Neural progenitor cell (in vitro differentiated cells): ENCODE measurements around the gene FCER2. TPM values are rescaled to one million over a fixed set of nuclear protein-coding genes. Genes with fewer than 3 reads are reported as not detected.

Experiments
- DNase-seq: peaks from one replicate; pipeline ENCODE4 v3.0.0-alpha.2; 2016; ENCODE audit warnings: low spot score
- H2AFZ ChIP-seq: fragments of 200-600 bp; sonication (generic); replicated peaks from 2 replicates; pipeline ENCODE4 v1.6.1; 2016; ENCODE audit warnings: antibody characterized with exemption
- H3F3A ChIP-seq: fragments of 200-600 bp; sonication (generic); 2 replicates; pipeline ENCODE4 v1.6.1; 2016; ENCODE audit warnings: antibody characterized with exemption, low read depth
- H3K27ac ChIP-seq: fragments of 200-600 bp; sonication (generic); 2 replicates; pipeline ENCODE4 v1.5.1; 2016; ENCODE audit warnings: mild to moderate bottlenecking
- H3K27me3 ChIP-seq: fragments of 200-600 bp; sonication (generic); 2 replicates; pipeline ENCODE4 v1.6.1; 2016; ENCODE audit warnings: mild to moderate bottlenecking, moderate library complexity
- H3K36me3 ChIP-seq: fragments of 200-600 bp; sonication (generic); 2 replicates; pipeline ENCODE4 v1.5.1; 2016
- H3K4me1 ChIP-seq: fragments of 200-600 bp; sonication (generic); 2 replicates; pipeline ENCODE4 v1.6.1; 2016; ENCODE audit warnings: mixed run types
- H3K4me2 ChIP-seq: fragments of 200-600 bp; sonication (generic); 2 replicates; pipeline ENCODE4 v1.6.1; 2016
- H3K4me3 ChIP-seq: fragments of 200-600 bp; sonication (generic); 2 replicates; pipeline ENCODE4 v1.5.1; 2016
- H3K79me2 ChIP-seq: fragments of 200-600 bp; sonication (generic); 2 replicates; pipeline ENCODE4 v1.6.1; 2016; ENCODE audit warnings: low read depth
- H3K9ac ChIP-seq: fragments of 200-600 bp; sonication (generic); 2 replicates; pipeline ENCODE4 v1.6.1; 2016
- H3K9me3 ChIP-seq: fragments of 200-600 bp; sonication (generic); 2 replicates; pipeline ENCODE4 v1.5.1; 2016; ENCODE audit warnings: low read depth
- H4K20me1 ChIP-seq: fragments of 200-600 bp; sonication (generic); 2 replicates; pipeline ENCODE4 v1.6.1; 2016; ENCODE audit warnings: low read depth
- H3K27ac Mint-ChIP-seq: 3 replicates; pipeline ENCODE4 v1.8.0; 2021; ENCODE audit warnings: mixed read lengths
- H3K27me3 Mint-ChIP-seq: 2 replicates; pipeline ENCODE4 v1.8.0; 2022; ENCODE audit warnings: low read depth, mild to moderate bottlenecking, inconsistent platforms, moderate library complexity, mixed read lengths; ENCODE audit not compliant: insufficient read depth
- H3K36me3 Mint-ChIP-seq: 3 replicates; pipeline ENCODE4 v1.8.0; 2021; ENCODE audit warnings: mixed read lengths
- H3K4me1 Mint-ChIP-seq: 3 replicates; pipeline ENCODE4 v1.8.0; 2021; ENCODE audit warnings: mixed read lengths
- H3K4me3 Mint-ChIP-seq: 3 replicates; pipeline ENCODE4 v1.8.0; 2021; ENCODE audit warnings: mild to moderate bottlenecking, moderate library complexity, mixed read lengths
- H3K9me3 Mint-ChIP-seq: 3 replicates; pipeline ENCODE4 v1.8.0; 2020; ENCODE audit warnings: mixed read lengths
- CTCF ChIP-seq: fragments of 200-600 bp; sonication (generic); IDR thresholded peaks from 2 replicates; pipeline ENCODE4 v1.5.1; 2017; ENCODE audit warnings: antibody characterized with exemption, mild to moderate bottlenecking
- EZH2 ChIP-seq: fragments of 200-600 bp; sonication (generic); IDR thresholded peaks from 2 replicates; pipeline ENCODE4 v1.6.1; 2017; ENCODE audit warnings: antibody characterized with exemption, mild to moderate bottlenecking, moderate library complexity
- EZH2phosphoT487 ChIP-seq: fragments of 200-600 bp; sonication (generic); IDR thresholded peaks from 2 replicates; pipeline ENCODE4 v1.6.1; 2017; ENCODE audit warnings: antibody characterized with exemption
- total RNA-seq: library from RNA; depleted of rRNA; stranded (reverse); fragments of >200 nt; gene quantifications from 2 replicates; pipeline ENCODE4 v1.2.3, GENCODE V29; 2015; ENCODE audit warnings: low replicate concordance

FCER2 gene
- total RNA-seq, 1 donor from 2014 or later, result not detected

- Mint-ChIP-seq H3K36me3 (peaks cover 7% of the 10 kb centered on the region), H3K4me1 (peaks cover 18% of the 10 kb centered on the region), H3K27me3 (peaks cover 22% of the 10 kb centered on the region), H3K9me3 (no peaks in the 10 kb centered on the region), H3K27ac (no peak overlapping the region), H3K4me3 (peak overlapping the region; percentile 90)
- no peak for DNase-seq
- TF ChIP-seq EZH2 (no peak), EZH2phosphoT487 (no peak), CTCF (no peak)
- no peaks in the 10 kb centered on the region for H3K36me3 ChIP-seq
- H3K27me3 ChIP-seq, result peaks cover 29% of the 10 kb centered on the region
- peak overlapping the region; percentile 99 for H3K4me2 ChIP-seq
- H3F3A ChIP-seq, result no peaks in the 10 kb centered on the region
- H2AFZ ChIP-seq, result no peak overlapping the region
- H3K4me1 ChIP-seq, result no peaks in the 10 kb centered on the region
- H4K20me1 ChIP-seq, result peaks cover 17% of the 10 kb centered on the region
- peaks cover 14% of the 10 kb centered on the region for H3K79me2 ChIP-seq
- no peak overlapping the region for H3K27ac ChIP-seq
- H3K9me3 ChIP-seq, result no peaks in the 10 kb centered on the region
- H3K9ac ChIP-seq, result no peak overlapping the region
- peak overlapping the region; percentile 99 for H3K4me3 ChIP-seq
Measured at GRCh38 chr19:7682175-7682855, 19.6 kb downstream of the FCER2 start.

- Histone ChIP-seq H4K20me1 (peaks cover 17% of the 10 kb centered on the region), H3K79me2 (peaks cover 14% of the 10 kb centered on the region), H3F3A (no peaks in the 10 kb centered on the region), H3K36me3 (no peaks in the 10 kb centered on the region), H3K27ac (no peak overlapping the region), H3K27me3 (peaks cover 37% of the 10 kb centered on the region), H3K4me1 (no peaks in the 10 kb centered on the region), H3K4me3 (peak overlapping the region; percentile 99), H2AFZ (peak overlapping the region; percentile 83), H3K9me3 (no peaks in the 10 kb centered on the region), H3K4me2 (peak overlapping the region; percentile 99), H3K9ac (peak overlapping the region; percentile 82)
- Mint-ChIP-seq H3K27ac (no peak overlapping the region), H3K4me1 (peaks cover 18% of the 10 kb centered on the region), H3K4me3 (peak overlapping the region; percentile 90), H3K9me3 (no peaks in the 10 kb centered on the region), H3K36me3 (peaks cover 7% of the 10 kb centered on the region), H3K27me3 (peaks cover 28% of the 10 kb centered on the region)
- TF ChIP-seq CTCF (peak; percentile 56), EZH2 (no peak), EZH2phosphoT487 (no peak)
- peak; percentile 92 for DNase-seq
Measured at GRCh38 chr19:7681340-7682174, 20.4 kb downstream of the FCER2 start.

GRCh38 chr19:7680606-7681339 lies 21.2 kb downstream of the FCER2 start, which contains the start of gene TRAPPC5:
Gene TRAPPC5 (plus strand): TSS chr19:7680833. CDS start chr19:7682254, 1,421 bp downstream.
- Histone ChIP-seq H3K4me1 (no peaks in the 10 kb centered on the region), H3K27me3 (peaks cover 45% of the 10 kb centered on the region), H3F3A (no peaks in the 10 kb centered on the region), H3K4me3 (peak within 1 kb of the TSS; percentile 99), H3K4me2 (peak within 1 kb of the TSS; percentile 99), H4K20me1 (peaks cover 17% of the 10 kb centered on the region), H3K9ac (peak within 1 kb of the TSS; percentile 82), H2AFZ (peak within 1 kb of the TSS; percentile 83), H3K9me3 (no peaks in the 10 kb centered on the region), H3K36me3 (no peaks in the 10 kb centered on the region), H3K79me2 (peaks cover 14% of the 10 kb centered on the region), H3K27ac (no peak within 1 kb of the TSS)
- Mint-ChIP-seq H3K4me1 (peaks cover 18% of the 10 kb centered on the region), H3K27ac (no peak within 1 kb of the TSS), H3K4me3 (peak within 1 kb of the TSS; percentile 90), H3K9me3 (no peaks in the 10 kb centered on the region), H3K27me3 (peaks cover 28% of the 10 kb centered on the region), H3K36me3 (peaks cover 7% of the 10 kb centered on the region)
- TF ChIP-seq EZH2, result no peak
- TF ChIP-seq CTCF, result peak; percentile 86
- no peak for TF ChIP-seq EZH2phosphoT487
- DNase-seq, result peak; percentile 96
